Measurements from ENCODE around the gene FGD4. TPM values are rescaled to one million over a fixed set of nuclear protein-coding genes. Genes with fewer than 3 reads are reported as not detected.

FGD4 gene
- total and polyA plus RNA-seq, 8 donors, result 18.6 to 38.9 (median 25.5) TPM

DNA sequence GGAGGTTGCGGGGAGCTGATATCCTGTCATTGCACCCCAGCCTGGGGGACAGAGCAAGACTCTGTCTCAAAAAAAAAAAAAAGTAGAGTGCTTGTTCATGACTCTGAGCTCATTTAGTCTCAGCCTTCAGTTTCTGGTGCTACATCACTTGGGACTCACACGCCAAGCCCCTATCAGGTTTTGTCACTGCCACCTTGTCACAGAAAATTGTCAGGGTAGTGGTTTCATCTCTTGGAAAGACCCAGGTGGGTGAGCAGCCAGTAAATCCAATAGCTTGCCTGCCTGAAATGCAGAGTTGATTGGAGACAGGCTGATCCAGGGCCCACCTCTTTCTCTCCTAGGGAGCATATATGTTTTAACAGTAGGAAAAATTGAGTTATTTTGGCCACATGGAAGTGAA lies 113.0 kb downstream of the FGD4 start:
- Histone ChIP-seq H3K4me3 (no peak overlapping the region), H3K9me3 (no peaks in the 10 kb centered on the region), H3K27ac (no peak overlapping the region), H3K4me1 (peaks cover 7 to 31% of the 10 kb centered on the region in 2 donors), H3K36me3 (no peaks in the 10 kb centered on the region), H3K27me3 (no peaks in the 10 kb centered on the region)
- no peak for ATAC-seq
- intact Hi-C loops (cut with DNase I), result no loop called here
- TF ChIP-seq, protein P1, sequence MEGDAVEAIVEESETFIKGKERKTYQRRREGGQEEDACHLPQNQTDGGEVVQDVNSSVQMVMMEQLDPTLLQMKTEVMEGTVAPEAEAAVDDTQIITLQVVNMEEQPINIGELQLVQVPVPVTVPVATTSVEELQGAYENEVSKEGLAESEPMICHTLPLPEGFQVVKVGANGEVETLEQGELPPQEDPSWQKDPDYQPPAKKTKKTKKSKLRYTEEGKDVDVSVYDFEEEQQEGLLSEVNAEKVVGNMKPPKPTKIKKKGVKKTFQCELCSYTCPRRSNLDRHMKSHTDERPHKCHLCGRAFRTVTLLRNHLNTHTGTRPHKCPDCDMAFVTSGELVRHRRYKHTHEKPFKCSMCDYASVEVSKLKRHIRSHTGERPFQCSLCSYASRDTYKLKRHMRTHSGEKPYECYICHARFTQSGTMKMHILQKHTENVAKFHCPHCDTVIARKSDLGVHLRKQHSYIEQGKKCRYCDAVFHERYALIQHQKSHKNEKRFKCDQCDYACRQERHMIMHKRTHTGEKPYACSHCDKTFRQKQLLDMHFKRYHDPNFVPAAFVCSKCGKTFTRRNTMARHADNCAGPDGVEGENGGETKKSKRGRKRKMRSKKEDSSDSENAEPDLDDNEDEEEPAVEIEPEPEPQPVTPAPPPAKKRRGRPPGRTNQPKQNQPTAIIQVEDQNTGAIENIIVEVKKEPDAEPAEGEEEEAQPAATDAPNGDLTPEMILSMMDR (IDR thresholded peaks at IDR 0.05), result no peak
- no peak for DNase-seq

DNA sequence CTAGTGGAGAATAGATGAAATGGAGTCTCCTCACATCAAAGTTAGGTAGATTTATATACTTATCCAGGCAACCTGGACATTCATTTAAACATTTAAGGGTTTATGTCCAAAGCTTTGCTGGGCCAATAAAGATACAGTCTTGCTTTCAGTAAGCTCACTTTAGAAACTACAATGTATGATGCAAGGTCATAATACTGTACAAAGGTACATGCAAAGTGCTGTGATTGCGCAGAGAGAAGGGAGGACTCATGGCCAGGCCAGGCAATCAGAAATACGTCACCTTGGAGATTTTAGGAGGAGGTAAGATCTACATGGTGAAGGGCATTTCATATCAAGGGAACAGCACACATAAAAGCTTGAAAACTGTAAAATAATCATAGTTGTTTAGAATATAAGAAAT lies 113.6 kb downstream of the FGD4 start:
- Histone ChIP-seq H3K4me3 (no peak overlapping the region), H3K27me3 (no peaks in the 10 kb centered on the region), H3K4me1 (peaks cover 7 to 26% of the 10 kb centered on the region in 2 donors), H3K27ac (no peak overlapping the region), H3K9me3 (no peaks in the 10 kb centered on the region), H3K36me3 (no peaks in the 10 kb centered on the region)
- ATAC-seq (no peak), DNase-seq (no peak)
- TF ChIP-seq, protein P1 (IDR thresholded peaks at IDR 0.05), result no peak
- intact Hi-C loops (cut with DNase I), result no loop called here

DNA sequence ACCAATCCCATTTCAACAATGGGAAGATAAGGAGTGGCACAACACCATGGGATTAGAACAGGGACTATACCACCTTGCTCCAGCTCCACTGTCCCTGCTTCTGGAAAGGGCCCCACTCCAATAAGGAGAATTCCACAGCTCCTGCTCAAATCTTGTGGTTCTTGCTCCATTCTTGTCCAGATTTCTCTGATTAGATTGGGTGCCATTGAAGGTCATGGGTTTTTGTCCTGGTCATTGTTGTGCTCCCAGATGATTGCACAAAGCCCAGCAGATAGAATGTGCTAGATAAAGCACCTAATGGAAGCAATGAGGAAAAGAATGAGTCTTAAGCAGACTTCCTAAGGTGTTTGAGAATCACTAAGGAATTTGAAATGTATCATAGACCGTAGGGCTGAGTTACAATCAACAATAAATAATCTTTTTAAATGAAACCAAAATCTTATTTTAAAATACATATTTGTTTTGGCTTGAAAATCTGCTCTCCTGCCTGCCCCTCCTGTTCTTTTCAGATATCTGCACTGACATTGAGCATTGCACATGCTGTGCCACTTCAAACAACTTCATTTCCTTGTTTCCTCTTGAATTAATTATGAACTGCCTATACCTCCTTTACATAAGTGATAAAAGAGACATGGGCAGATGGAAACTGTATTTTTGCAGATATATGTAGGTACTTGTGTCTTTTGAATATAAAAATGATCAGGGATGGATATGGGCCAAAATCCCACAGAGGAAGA lies 115.9 kb downstream of the FGD4 start:
- H3K4me1 ChIP-seq, result peaks cover 7 to 20% of the 10 kb centered on the region in 2 donors
- H3K36me3 ChIP-seq, result no peaks in the 10 kb centered on the region
- intact Hi-C loops (cut with DNase I), result no loop called here
- no peaks in the 10 kb centered on the region for H3K9me3 ChIP-seq
- DNase-seq (no peak), ATAC-seq (peak; percentile 69)
- TF ChIP-seq, protein P1 (IDR thresholded peaks at IDR 0.05), result no peak
- H3K27ac ChIP-seq, result peak overlapping the region; percentile 27 to 45
- H3K4me3 ChIP-seq, result no peak overlapping the region
- no peaks in the 10 kb centered on the region for H3K27me3 ChIP-seq

DNA sequence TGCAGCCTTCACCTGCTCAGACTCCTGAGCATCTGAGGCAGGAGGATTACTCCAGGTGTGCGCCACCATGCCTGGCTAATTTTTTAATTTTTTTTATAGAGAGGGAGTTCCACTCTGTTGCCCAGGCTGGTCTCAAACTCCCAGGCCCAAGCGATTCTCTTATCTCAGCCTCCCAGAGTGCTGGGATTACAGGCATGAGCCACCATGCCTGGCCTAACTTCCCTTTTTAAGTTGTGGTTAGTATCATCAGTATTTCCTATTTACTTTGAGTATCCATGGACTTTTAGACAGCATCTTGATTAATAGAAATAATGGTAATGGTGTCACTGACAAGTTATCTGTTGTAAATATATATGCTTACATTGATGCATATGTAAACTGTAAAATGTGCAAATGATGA lies 116.9 kb downstream of the FGD4 start:
- intact Hi-C loops (cut with DNase I), result no loop called here
- no peak for DNase-seq
- Histone ChIP-seq H3K4me1 (peaks cover 7 to 29% of the 10 kb centered on the region in 2 donors), H3K27ac (peak overlapping the region in 1 of 2 donors; percentile 45), H3K4me3 (no peak overlapping the region), H3K27me3 (no peaks in the 10 kb centered on the region), H3K9me3 (no peaks in the 10 kb centered on the region), H3K36me3 (no peaks in the 10 kb centered on the region)
- no peak for ATAC-seq
- TF ChIP-seq, protein P1 (IDR thresholded peaks at IDR 0.05), result no peak

DNA sequence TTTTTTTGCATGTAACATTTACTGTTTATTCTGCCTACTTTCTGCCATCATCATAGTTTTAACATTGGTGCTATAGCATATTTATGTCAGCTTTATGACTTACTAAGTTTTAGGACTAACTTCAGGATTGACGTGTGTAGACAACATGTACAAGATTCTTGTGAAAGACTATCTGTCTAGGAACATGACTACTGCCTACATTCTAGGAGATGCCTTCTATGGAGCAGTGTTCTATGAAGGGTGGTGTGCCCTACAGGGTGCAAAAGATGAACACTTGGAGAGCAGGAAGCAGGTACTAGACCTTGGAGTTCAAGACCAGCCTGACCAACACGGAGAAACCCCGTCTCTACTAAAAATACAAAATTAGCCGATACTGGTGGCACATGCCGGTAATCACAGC lies 118.6 kb downstream of the FGD4 start:
- DNase-seq (no peak), ATAC-seq (no peak)
- H3K9me3 ChIP-seq, result no peaks in the 10 kb centered on the region
- H3K36me3 ChIP-seq, result no peaks in the 10 kb centered on the region
- H3K27ac ChIP-seq, result no peak overlapping the region
- H3K27me3 ChIP-seq, result no peaks in the 10 kb centered on the region
- TF ChIP-seq, protein P1 (IDR thresholded peaks at IDR 0.05), result no peak
- H3K4me3 ChIP-seq, result no peak overlapping the region
- intact Hi-C loops (cut with DNase I), result no loop called here
- H3K4me1 ChIP-seq, result peaks cover 7 to 41% of the 10 kb centered on the region in 2 donors

Data from left lung (tissue), 10 donors.